GM19025 (cell line): ENCODE results near the gene FUCA1.
"Not testable (repeated sequence)": the region's sequence is repeated elsewhere in the genome, so short reads cannot be mapped to it uniquely, and the experiment has no call there.

Source experiments
- ATAC-seq: cut with Tn5 transposase; IDR thresholded peaks from one replicate; pipeline ENCODE4 v1.9.1; 2021; ENCODE audit warnings: mild to moderate bottlenecking, low read depth, moderate library complexity; ENCODE audit not compliant: unreplicated experiment

The FUCA1 gene

GRCh38 chr1:23845163-23845562 is 22.9 kb downstream of the FUCA1 start:
- no peak for ATAC-seq

GRCh38 chr1:23843644-23844043 is 24.4 kb downstream of the FUCA1 start:
- ATAC-seq: no peak

GRCh38 chr1:23838401-23838866 is 29.7 kb downstream of the FUCA1 start:
- ATAC-seq: no peak

DNA sequence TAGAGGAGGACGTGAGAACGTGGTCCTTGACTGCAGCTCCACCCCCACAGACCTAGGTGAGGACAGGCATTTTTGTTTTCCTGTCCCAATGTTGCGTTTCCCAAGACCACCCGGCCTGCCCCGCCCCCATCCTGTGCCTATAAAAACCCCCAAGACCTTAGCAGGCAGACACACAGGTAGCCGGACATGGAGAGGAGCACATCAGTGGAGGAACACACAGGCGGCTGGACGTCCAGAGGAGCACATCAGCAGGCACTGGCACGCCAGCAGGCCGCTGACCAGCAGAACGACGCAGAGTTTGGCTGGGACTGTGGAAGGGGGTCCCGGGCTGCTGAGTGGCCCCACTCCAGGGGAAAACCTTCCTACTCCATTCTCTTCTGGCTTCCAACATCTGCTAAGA is 30.2 kb downstream of the FUCA1 start:
- ATAC-seq: no peak

DNA sequence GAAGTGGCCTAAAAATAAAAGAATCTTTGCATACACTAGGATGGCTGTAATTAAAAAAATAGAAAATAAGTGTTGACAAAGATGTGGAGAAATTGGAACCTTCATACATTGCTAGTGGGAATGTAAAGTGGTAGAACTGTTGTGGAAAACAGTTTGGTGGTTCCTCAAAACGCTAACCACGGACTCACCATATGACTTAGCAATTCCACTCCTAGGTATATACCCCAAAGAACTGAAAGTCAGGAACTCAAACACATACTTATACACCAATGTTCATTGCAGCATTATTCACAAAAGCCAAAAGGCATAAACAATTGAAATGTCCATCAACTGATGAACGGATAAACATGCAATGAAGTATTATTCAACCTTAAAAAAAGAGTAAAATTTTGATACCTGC is 32.1 kb downstream of the FUCA1 start:
- no peak for ATAC-seq

DNA sequence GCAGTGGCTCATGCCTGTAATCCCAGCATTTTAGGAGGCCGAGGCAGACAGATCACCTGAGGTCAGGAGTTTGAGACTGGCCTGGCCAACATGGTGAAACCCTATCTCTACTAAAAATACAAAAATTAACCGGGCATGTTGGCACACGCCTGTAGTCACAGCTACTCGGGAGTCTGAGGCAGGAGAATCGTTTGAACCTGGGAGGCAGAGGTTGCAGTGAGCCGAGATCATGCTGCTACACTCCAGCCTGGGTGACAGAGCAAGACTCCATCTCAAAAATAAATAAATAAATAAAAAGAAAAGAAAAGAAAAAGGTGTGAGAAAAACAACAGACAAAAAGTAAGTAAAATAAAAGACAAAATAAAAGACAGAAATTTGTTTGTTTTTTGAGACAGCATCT is 33.9 kb downstream of the FUCA1 start:
- not testable (repeated sequence) for ATAC-seq

DNA sequence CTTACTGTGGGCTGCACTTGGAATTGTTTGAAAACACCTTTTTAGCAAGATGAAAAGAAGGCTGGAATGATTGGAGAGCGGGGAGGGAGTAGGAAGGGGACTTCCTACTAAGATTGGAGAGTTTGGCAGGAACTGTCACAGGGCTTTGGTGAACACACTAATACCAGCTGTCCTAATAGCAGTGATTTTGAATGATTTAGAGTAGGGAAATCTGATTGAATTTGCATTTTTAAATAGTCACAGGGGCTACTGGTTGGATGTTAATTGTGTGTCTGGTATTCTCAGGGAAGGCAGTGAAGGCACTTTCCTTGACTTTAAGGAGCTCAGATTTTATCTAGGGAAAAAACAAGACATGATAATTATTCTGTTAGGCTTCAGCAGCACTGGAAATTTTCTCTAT is 40.4 kb downstream of the FUCA1 start:
- no peak for ATAC-seq

DNA sequence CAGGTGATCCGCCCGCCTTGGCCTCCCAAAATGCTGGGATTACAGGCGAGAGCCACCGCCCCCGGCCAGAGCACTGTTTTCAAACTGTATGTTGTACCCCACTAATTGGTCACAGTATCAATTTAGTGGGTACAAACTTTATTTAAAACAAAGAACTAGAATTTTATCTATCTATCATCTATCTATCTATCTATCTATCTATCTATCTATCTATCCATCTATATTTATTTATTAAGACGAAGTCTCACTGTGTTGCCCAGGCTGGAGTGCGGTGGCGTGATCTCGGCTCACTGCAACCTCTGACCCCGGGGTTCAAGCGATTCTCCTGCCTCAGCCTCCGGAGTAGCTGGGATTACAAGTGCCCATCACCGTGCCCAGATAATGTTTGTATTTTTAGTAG is 41.5 kb downstream of the FUCA1 start:
- not testable (repeated sequence) for ATAC-seq

DNA sequence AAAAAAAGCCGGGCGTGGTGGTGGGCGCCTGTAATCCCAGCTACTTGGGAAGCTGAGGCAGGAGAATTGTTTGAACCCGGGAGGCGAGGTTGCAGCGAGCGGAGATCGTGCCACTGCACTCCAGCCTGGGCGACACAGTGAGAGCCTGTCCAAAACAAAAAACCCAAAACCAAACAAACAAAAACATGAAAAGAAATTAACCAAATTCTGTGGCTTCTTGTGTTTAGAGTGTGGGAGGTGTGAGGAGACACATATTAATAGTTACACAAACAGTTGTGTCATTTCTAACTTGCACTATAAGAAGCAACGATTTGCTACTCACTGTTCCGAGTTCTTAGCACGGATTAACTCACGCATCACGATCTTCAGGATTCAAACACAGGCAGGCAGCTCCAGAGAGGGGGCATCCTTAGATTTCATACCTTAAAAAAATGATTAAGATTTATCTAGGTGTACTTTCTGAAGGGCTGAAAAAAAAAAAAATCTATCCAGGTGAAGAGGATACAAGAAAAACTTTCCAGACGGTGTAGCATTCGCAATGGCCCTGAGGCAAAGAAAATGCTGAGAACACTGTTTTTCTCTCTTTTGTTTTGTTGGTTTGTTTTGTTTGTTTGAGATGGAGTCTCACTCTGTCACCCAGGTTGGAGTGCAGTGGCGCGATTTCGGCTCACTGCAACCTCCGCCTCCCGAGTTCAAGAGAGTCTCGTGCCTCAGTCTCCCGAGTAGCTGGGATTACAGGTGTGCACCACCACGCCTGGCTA is 42.1 kb downstream of the FUCA1 start:
- ATAC-seq: no peak

- peak; percentile 75 for ATAC-seq
Measured at GRCh38 chr1:23825076-23825761, 42.9 kb downstream of the FUCA1 start, which contains the start of gene HMGCL. Gene HMGCL (minus strand): TSS chr1:23825429. CDS start chr1:23825415, 14 bp downstream.

DNA sequence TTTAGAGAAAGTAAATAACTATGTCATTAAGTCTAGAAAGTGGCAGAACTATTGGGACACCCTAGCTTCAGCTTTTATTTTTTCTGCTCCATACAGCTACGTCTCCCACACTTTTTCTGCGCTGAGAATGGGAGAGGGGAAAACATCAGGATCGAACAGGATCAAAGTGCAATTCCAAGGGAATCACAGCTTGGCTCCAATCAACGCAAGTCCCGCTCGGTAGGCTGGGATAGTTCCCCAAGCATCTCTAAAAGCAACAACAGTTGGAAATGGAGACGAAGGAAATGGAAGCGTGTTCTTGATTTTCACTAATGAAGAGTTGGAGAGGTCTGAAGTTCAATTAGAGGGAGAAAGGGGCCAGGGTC is 43.4 kb downstream of the FUCA1 start:
- no peak for ATAC-seq

GRCh38 chr1:23823767-23824166 is 44.3 kb downstream of the FUCA1 start:
- no peak for ATAC-seq

DNA sequence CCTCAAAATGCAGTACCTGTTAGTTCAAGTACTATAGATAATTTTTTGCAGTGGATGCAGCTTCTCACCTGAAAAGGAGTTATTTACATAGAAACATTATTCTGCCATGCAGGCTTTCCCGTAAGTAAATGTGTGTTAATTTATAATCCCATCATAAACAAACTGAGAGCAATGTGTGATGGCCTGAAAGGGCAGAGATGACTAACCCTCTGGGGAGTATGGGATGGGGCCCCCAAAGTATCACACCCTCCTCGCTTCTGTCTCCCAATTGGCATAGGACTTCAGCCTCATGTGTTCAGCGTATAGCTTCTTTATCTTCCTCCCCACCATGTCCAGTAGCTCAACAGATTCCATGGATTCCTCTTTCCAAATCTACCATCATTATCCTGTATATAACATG is 50.5 kb downstream of the FUCA1 start:
- ATAC-seq: peak; percentile 49

DNA sequence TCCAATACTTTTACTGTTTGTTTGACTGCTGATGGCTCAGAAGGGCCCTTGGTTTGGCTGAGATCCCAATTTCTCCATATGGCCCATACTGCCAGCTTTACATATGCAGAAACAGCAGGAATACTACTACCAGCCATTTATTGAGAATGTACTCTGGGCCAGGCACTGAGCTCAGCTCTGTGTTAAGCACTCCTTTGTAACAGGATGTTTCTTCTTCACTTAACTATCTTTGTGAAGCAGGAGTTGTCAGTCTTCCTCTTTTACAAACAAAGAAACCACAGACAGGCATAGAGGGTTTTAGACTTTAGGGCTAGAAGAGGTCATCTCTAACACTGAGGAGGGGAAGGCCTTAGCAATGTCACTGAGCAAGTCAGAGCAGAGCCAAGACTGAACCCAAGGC is 51.2 kb downstream of the FUCA1 start:
- ATAC-seq: no peak

DNA sequence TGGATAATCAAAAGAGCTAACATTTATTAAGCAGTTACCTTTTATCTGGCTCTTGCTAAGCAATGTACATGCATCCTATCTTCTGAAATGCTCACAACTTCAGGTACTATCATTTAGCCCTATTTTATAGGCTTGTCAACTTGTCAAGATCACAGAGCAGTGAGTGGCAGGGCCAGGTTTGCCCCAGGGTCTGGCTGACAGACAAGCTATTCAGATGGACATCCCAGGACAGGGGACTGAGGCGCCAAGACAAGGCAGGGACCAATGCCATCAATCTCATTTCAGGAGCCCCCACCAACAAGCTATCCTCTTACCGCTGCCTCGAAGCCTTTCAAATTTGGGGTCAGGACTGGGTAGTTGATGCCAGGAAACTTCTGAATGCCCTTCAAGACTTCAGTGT is 51.7 kb downstream of the FUCA1 start:
- no peak for ATAC-seq

GRCh38 chr1:23814016-23814415 is 54.1 kb downstream of the FUCA1 start:
- no peak for ATAC-seq

DNA sequence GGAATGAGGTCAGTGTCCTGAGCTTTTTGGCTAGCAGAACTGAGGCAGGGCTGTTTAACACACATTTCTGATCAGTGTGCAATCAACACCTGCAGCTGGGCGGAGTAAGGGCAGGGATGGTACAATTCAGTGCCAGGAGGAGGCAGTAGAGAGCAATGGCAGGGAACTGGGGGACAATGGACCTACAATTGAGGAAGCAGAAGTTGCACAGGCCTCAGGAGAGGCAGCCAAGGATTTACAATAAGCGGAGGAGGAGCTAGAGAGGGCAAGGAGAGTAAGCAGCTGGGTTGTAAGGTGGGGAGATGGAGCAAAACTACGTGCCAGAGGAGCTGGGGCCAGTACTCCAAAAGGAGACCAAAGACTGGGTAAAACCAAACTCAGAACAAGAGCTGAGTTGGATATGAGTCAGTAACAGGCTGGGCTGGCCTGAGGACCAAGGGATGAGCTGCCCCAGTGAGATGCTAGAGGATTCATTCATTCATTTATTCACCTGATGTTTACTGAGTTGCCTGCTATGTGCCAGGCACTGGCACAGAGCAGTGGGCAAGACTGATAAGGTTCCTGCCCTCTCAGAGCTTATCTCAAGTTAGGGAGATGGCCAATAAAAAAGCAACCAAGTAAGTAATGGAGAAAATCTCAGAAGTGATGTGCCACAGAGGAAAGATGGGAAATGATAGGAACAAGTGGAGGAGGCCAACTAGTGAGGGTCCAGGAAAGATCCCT is 57.1 kb downstream of the FUCA1 start:
- no peak for ATAC-seq

- ATAC-seq: peak; percentile 49
Measured at GRCh38 chr1:23809751-23810171, 58.3 kb downstream of the FUCA1 start.

DNA sequence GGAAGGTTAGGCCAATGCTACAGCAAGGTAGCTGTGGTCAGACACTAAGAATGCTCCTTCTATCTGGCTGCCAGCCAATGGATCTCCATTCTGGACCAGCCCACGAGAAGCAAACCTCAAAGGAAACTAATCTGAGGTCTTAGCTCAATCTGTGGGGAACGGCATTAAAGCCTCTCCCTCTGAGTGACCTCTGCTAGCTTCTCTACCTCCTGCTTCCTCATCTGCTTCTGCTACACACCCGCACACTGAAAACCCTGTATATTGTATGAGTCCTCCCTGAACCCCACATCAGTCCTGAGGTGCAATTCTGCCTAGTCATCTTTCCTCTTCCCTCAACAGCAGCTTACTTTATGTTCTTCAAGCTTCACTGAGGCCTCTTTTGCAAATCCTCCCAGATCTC is 60.6 kb downstream of the FUCA1 start:
- no peak for ATAC-seq

DNA sequence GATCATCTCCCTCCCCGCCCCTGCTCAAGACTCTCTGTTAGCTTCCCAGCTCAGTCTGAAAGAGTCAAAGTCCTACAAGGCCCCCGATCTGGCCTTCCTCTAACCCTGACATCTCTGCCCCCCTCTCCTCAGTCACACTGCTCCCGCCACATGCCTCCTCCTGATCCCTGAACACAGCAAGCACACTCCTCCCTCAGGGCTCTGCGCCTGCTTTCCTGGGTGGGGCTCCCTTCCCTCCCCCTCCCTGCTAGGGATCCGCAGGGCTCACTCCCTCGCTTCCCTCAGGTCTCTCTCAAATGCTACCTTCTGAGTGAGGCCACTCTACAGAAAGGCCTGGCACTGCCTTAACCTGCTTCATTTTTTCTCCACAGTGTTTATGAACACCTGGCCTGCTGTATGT is 61.8 kb downstream of the FUCA1 start:
- ATAC-seq: no peak

DNA sequence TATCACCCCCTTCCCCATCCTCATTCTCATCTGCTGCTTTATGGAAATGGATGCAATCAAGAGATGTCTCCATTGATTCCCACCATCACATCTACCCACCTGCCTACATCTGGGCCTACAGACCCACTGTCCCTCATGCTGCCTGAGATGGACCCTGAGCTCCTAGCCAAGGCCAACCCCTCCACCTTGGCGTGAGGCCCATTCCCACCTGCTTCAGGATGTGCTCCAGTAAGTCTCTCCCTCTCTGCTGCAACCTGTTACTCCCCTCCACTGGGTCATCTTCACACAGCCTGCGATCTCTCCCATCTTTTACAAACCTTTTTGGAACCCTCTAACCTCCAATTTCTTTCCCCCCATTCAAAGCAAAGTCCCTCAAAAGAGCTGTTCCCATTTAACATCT is 63.1 kb downstream of the FUCA1 start:
- no peak for ATAC-seq
